Calu3 (cell line): ENCODE data around the gene CLIC5. TPM values are rescaled to one million over a fixed set of nuclear protein-coding genes. Genes with fewer than 3 reads are reported as not detected.

Experiments used
- BruUV-seq: library from RNA; stranded (reverse); fragments of 400-500 nt; replicated peaks from 2 replicates; lab custom pipeline; 2021; lab: Mats Ljungman, UMichigan
- CTCF ChIA-PET: fragments of 300-600 bp; sonication (Branson Sonifier 250); formaldehyde crosslinking; loops from one replicate; lab custom pipeline; 2022; ENCODE audit warnings: antibody characterized with exemption; lab: Charles Lee
- DNase-seq: peaks from one replicate; pipeline ENCODE4 v3.0.0; 2022
- H3K27ac Mint-ChIP-seq: one replicate; pipeline ENCODE4 v1.8.0; 2022; ENCODE audit warnings: mixed read lengths; ENCODE audit not compliant: unreplicated experiment
- H3K27me3 Mint-ChIP-seq: one replicate; pipeline ENCODE4 v1.8.0; 2022; ENCODE audit warnings: mixed read lengths; ENCODE audit not compliant: unreplicated experiment
- H3K36me3 Mint-ChIP-seq: one replicate; pipeline ENCODE4 v1.8.0; 2022; ENCODE audit warnings: mild to moderate bottlenecking, moderate library complexity, mixed read lengths; ENCODE audit not compliant: insufficient read depth, unreplicated experiment
- H3K4me1 Mint-ChIP-seq: one replicate; pipeline ENCODE4 v1.8.0; 2022; ENCODE audit warnings: mild to moderate bottlenecking, low read depth, mixed read lengths; ENCODE audit not compliant: unreplicated experiment
- H3K4me3 Mint-ChIP-seq: one replicate; pipeline ENCODE4 v1.8.0; 2022; ENCODE audit warnings: mild to moderate bottlenecking, low read depth, moderate library complexity, mixed read lengths; ENCODE audit not compliant: unreplicated experiment
- H3K9me3 Mint-ChIP-seq: one replicate; pipeline ENCODE4 v1.8.0; 2022; ENCODE audit warnings: low read depth, mixed read lengths; ENCODE audit not compliant: unreplicated experiment
- intact Hi-C: fragments of 100-400 bp; cut with micrococcal nuclease; formaldehyde crosslinking; loops from one replicate; pipeline ENCODE4 v1.10.0; 2022; ENCODE audit not compliant: unreplicated experiment
- total RNA-seq: library from RNA; stranded (reverse); gene quantifications from 2 replicates; pipeline ENCODE4 v1.2.3, GENCODE V29; 2022
- TF ChIP-seq, protein P1 (sequence below): fragments of 200-600 bp; IDR thresholded peaks from one replicate; pipeline ENCODE4 v1.8.0; 2022; ENCODE audit warnings: antibody characterized with exemption; ENCODE audit not compliant: unreplicated experiment

Gene CLIC5
- total RNA-seq, 1 experiment from 2014 or later: 3.3 TPM

- no TSS peak for BruUV-seq
- CTCF ChIA-PET: no interaction called here
Measured at GRCh38 chr6:45974596-45974995, 41.1 kb downstream of the CLIC5 start.

DNA sequence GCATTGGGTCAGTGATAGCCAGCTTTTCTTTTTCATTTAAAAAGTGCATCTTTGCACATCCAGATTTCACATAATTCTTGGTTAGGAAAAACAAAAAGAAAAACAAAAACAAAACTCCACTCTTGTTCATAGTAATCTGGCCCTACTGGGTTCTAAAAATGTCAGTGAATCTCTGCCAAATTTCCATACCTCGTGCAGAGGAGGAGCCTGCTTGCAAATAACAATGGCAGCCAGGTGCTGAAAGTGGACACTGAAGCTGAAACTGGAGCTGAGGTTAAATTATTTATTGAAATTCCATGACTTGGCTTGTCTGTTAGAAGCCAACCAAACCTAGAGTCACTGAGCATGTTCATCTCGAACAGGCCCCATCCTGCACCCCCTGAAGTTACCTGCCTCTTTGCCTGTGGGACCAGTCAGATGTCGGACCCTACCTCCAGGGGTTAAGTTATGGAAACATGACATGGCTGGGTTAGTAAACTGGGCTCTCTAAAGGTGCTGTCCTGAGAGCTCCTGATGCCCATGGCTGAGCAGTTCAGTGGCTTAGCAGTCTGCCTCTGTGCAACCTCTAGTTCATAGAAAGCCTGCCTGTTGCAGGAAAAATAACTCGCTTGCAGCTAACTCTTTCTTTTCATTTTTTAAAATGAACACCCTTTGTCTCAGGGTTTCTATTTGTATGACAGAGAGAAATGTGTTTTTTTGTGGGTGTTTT lies 42.7 kb downstream of the CLIC5 start:
- CTCF ChIA-PET: interaction anchor here (0.5 kb wide), 1 partner anchor 1879 kb away, joined by 3 read pairs; no protein-coding TSS in a partner anchor
- Mint-ChIP-seq H3K27me3 (peaks cover 7% of the 10 kb centered on the region), H3K4me3 (no peak overlapping the region), H3K4me1 (no peaks in the 10 kb centered on the region), H3K36me3 (no peaks in the 10 kb centered on the region), H3K27ac (no peak overlapping the region), H3K9me3 (no peaks in the 10 kb centered on the region)
- TF ChIP-seq, protein P1, sequence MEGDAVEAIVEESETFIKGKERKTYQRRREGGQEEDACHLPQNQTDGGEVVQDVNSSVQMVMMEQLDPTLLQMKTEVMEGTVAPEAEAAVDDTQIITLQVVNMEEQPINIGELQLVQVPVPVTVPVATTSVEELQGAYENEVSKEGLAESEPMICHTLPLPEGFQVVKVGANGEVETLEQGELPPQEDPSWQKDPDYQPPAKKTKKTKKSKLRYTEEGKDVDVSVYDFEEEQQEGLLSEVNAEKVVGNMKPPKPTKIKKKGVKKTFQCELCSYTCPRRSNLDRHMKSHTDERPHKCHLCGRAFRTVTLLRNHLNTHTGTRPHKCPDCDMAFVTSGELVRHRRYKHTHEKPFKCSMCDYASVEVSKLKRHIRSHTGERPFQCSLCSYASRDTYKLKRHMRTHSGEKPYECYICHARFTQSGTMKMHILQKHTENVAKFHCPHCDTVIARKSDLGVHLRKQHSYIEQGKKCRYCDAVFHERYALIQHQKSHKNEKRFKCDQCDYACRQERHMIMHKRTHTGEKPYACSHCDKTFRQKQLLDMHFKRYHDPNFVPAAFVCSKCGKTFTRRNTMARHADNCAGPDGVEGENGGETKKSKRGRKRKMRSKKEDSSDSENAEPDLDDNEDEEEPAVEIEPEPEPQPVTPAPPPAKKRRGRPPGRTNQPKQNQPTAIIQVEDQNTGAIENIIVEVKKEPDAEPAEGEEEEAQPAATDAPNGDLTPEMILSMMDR: no peak
- intact Hi-C loops: no loop called here
- no peak for DNase-seq
- no TSS peak for BruUV-seq

More at GRCh38 chr6:45974596-45974995, 41.1 kb downstream of the CLIC5 start:
- no peak overlapping the region for H3K4me3 Mint-ChIP-seq
- no peaks in the 10 kb centered on the region for H3K36me3 Mint-ChIP-seq
- TF ChIP-seq, protein P1: no peak
- no peaks in the 10 kb centered on the region for H3K4me1 Mint-ChIP-seq
- H3K27ac Mint-ChIP-seq: no peak overlapping the region
- intact Hi-C loops: no loop called here
- H3K9me3 Mint-ChIP-seq: no peaks in the 10 kb centered on the region
- H3K27me3 Mint-ChIP-seq: peaks cover 10% of the 10 kb centered on the region
- no peak for DNase-seq

GRCh38 chr6:45971287-45971686 lies 44.4 kb downstream of the CLIC5 start:
- Mint-ChIP-seq H3K4me1 (peaks cover under 1% of the 10 kb centered on the region), H3K9me3 (no peaks in the 10 kb centered on the region), H3K27ac (no peak overlapping the region), H3K4me3 (no peak overlapping the region), H3K36me3 (no peaks in the 10 kb centered on the region), H3K27me3 (no peaks in the 10 kb centered on the region)
- no TSS peak for BruUV-seq
- intact Hi-C loops: no loop called here
- CTCF ChIA-PET: no interaction called here
- DNase-seq: no peak
- TF ChIP-seq, protein P1: no peak

DNA sequence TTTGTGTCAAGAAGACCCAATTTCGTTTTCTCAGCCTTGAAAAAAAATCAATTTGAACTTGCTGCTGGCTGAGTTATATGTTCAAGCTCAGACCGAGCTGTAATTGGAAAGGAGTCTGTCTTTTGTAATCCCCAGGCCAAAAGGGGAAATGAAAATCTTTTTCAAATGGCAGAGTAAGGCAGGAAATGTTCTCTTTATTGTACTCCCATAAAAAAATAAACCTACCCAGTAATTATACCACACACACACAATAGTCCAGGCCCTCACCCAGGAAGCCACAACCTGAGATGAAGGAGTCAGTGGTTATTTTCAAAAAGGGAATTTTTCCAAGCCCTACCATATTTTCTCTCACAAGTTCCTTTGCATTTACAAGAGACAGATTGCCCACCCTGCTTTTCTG lies 45.3 kb downstream of the CLIC5 start:
- CTCF ChIA-PET: no interaction called here
- Mint-ChIP-seq H3K4me3 (no peak overlapping the region), H3K4me1 (peaks cover 10% of the 10 kb centered on the region), H3K9me3 (no peaks in the 10 kb centered on the region), H3K27ac (no peak overlapping the region), H3K36me3 (no peaks in the 10 kb centered on the region), H3K27me3 (no peaks in the 10 kb centered on the region)
- no TSS peak for BruUV-seq
- DNase-seq: no peak
- intact Hi-C loops: no loop called here
- TF ChIP-seq, protein P1: no peak
